Measurements from ENCODE around the gene GNMT. TPM values are rescaled to one million over a fixed set of nuclear protein-coding genes. Genes with fewer than 3 reads are reported as not detected.

Gene GNMT
- total RNA-seq, 1 experiment from 2014 or later = not detected

DNA sequence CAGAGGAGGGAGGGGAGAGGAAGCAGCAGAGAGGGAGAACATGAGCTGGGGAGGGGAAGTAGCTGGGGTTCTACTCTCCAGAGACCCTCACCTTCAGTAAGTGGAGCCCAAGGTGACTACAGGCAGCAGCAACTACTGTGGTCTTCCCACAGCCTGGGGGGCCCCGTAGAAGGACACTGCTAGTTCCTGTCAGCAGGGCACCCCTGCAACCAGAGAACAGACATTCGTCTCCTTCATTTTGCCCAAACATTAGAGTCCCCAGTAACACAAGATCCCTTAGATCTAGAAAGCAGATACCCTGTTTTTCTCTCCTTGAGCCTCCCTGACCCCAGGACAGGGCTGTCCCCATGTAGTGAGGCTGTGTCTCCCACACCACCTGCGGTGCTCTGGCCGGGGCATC lies 8.2 kb downstream of the GNMT start:
- no peaks in the 10 kb centered on the region for H3K9me3 Mint-ChIP-seq (ENCODE audit: unreplicated experiment)
- H3K4me3 Mint-ChIP-seq (ENCODE audit: unreplicated experiment) = no peak overlapping the region
- no peaks in the 10 kb centered on the region for H3K27me3 ChIP-seq (replicated peaks; ENCODE audit: control insufficient read depth, insufficient read depth, low read length)
- 0 out of 2 replicates have a peak, but pooled peaks cover 6% of the 10 kb centered on the region for H3K4me1 ChIP-seq
- no peaks in the 10 kb centered on the region for H3K36me3 ChIP-seq (ENCODE audit: control insufficient read depth, insufficient read depth, low read length)
- H3K36me3 Mint-ChIP-seq (ENCODE audit: insufficient read depth, unreplicated experiment) = peaks cover 6% of the 10 kb centered on the region
- H3K4me1 Mint-ChIP-seq (ENCODE audit: low read depth, unreplicated experiment) = peaks cover 4% of the 10 kb centered on the region
- no peak overlapping the region for H3K4me3 ChIP-seq (ENCODE audit: low read depth, low read length)
- H3K27me3 Mint-ChIP-seq (ENCODE audit: insufficient read depth, unreplicated experiment) = no peaks in the 10 kb centered on the region
- ChIA-PET CTCF (no interaction called here), POLR2A (no interaction called here)
- BruUV-seq (replicated peaks) = no TSS peak
- DNase-seq = no peak
- intact Hi-C loops (cut with micrococcal nuclease; ENCODE audit: unreplicated experiment) = no loop called here
- no peaks in the 10 kb centered on the region for H3K9me3 ChIP-seq
- H3K27ac Mint-ChIP-seq (ENCODE audit: unreplicated experiment) = peak overlapping the region; percentile 13
- TF ChIP-seq, protein P1, sequence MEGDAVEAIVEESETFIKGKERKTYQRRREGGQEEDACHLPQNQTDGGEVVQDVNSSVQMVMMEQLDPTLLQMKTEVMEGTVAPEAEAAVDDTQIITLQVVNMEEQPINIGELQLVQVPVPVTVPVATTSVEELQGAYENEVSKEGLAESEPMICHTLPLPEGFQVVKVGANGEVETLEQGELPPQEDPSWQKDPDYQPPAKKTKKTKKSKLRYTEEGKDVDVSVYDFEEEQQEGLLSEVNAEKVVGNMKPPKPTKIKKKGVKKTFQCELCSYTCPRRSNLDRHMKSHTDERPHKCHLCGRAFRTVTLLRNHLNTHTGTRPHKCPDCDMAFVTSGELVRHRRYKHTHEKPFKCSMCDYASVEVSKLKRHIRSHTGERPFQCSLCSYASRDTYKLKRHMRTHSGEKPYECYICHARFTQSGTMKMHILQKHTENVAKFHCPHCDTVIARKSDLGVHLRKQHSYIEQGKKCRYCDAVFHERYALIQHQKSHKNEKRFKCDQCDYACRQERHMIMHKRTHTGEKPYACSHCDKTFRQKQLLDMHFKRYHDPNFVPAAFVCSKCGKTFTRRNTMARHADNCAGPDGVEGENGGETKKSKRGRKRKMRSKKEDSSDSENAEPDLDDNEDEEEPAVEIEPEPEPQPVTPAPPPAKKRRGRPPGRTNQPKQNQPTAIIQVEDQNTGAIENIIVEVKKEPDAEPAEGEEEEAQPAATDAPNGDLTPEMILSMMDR (IDR thresholded peaks at IDR 0.05; ENCODE audit: insufficient read depth in 1 of 2, low read depth in 1 of 2, low read length in 1 of 2, severe bottlenecking in 1 of 2, unreplicated experiment in 1 of 2) = no peak

DNA sequence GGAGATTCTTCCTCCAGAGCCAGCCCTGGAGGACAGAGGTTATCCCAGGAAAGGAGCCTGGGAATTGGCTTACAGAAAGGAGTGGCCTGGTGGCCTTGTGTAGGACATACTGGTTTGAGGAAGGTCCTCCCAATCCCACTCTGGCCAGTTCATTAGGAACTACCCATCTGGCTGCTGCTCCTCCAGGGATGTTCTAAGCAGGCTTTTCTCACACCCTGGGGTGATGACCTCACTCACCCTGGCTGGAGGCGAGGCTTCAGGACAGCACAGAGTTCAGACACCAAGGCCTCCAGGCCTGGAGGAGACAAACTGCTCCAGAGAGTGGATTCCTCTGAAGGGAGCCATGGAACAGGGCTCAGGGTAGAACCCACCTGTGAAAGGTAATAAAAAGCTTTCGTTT lies 8.9 kb downstream of the GNMT start:
- TF ChIP-seq, protein P1 (IDR thresholded peaks at IDR 0.05; ENCODE audit: insufficient read depth in 1 of 2, low read depth in 1 of 2, low read length in 1 of 2, severe bottlenecking in 1 of 2, unreplicated experiment in 1 of 2) = no peak
- intact Hi-C loops (cut with micrococcal nuclease; ENCODE audit: unreplicated experiment) = no loop called here
- Histone ChIP-seq H3K4me3 (ENCODE audit: low read depth, low read length) (no peak overlapping the region), H3K27me3 (replicated peaks; ENCODE audit: control insufficient read depth, insufficient read depth, low read length) (no peaks in the 10 kb centered on the region), H3K9me3 (no peaks in the 10 kb centered on the region), H3K4me1 (0 out of 2 replicates have a peak, but pooled peaks cover 6% of the 10 kb centered on the region), H3K36me3 (ENCODE audit: control insufficient read depth, insufficient read depth, low read length) (no peaks in the 10 kb centered on the region)
- Mint-ChIP-seq H3K4me3 (ENCODE audit: unreplicated experiment) (no peak overlapping the region), H3K27ac (ENCODE audit: unreplicated experiment) (no peak overlapping the region), H3K36me3 (ENCODE audit: insufficient read depth, unreplicated experiment) (peaks cover 6% of the 10 kb centered on the region), H3K27me3 (ENCODE audit: insufficient read depth, unreplicated experiment) (no peaks in the 10 kb centered on the region), H3K4me1 (ENCODE audit: low read depth, unreplicated experiment) (peaks cover 4% of the 10 kb centered on the region), H3K9me3 (ENCODE audit: unreplicated experiment) (no peaks in the 10 kb centered on the region)
- ChIA-PET POLR2A (interaction anchor here (1.0 kb wide), 1 partner anchor 15 kb away, joined by 4 read pairs; the partner anchor contains the start of gene PPP2R5D), CTCF (no interaction called here)
- no peak for DNase-seq
- BruUV-seq (replicated peaks) = no TSS peak

DNA sequence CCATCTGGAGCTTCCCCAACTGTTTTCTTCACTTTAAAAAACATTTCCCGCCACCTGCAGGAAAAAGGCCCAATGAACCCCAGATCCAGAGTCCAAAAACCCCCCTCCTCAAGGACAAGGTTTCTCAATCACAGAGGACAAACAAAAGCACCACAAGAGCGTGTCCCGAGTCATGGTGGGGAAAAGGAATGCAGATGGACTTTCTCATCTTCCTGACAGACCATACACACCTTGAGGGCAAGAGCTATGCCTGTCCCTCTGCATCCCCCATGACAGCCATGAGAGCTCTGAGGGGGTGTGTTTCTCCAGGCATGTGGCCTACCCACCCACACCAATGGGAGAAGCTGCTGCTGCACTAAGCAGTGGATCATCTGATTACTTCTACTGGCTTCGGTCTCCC lies 9.4 kb downstream of the GNMT start:
- Histone ChIP-seq H3K4me3 (ENCODE audit: low read depth, low read length) (no peak overlapping the region), H3K27me3 (replicated peaks; ENCODE audit: control insufficient read depth, insufficient read depth, low read length) (no peaks in the 10 kb centered on the region), H3K36me3 (ENCODE audit: control insufficient read depth, insufficient read depth, low read length) (no peaks in the 10 kb centered on the region), H3K4me1 (0 out of 2 replicates have a peak, but pooled peaks cover 6% of the 10 kb centered on the region), H3K9me3 (no peaks in the 10 kb centered on the region)
- Mint-ChIP-seq H3K4me3 (ENCODE audit: unreplicated experiment) (no peak overlapping the region), H3K27me3 (ENCODE audit: insufficient read depth, unreplicated experiment) (no peaks in the 10 kb centered on the region), H3K9me3 (ENCODE audit: unreplicated experiment) (no peaks in the 10 kb centered on the region), H3K36me3 (ENCODE audit: insufficient read depth, unreplicated experiment) (peaks cover 6% of the 10 kb centered on the region), H3K27ac (ENCODE audit: unreplicated experiment) (no peak overlapping the region), H3K4me1 (ENCODE audit: low read depth, unreplicated experiment) (peaks cover 4% of the 10 kb centered on the region)
- no peak for DNase-seq
- intact Hi-C loops (cut with micrococcal nuclease; ENCODE audit: unreplicated experiment) = no loop called here
- CTCF ChIA-PET = interaction anchor here (0.6 kb wide), 1 partner anchor 23 kb away, joined by 3 read pairs; no protein-coding TSS in a partner anchor
- BruUV-seq (replicated peaks) = no TSS peak
- TF ChIP-seq, protein P1 (IDR thresholded peaks at IDR 0.05; ENCODE audit: insufficient read depth in 1 of 2, low read depth in 1 of 2, low read length in 1 of 2, severe bottlenecking in 1 of 2, unreplicated experiment in 1 of 2) = no peak
- POLR2A ChIA-PET = interaction anchor here (1.0 kb wide), 1 partner anchor 14 kb away, joined by 4 read pairs; the partner anchor contains the start of gene PPP2R5D
